ENCODE results near the gene CATSPERD. TPM values are rescaled to one million over a fixed set of nuclear protein-coding genes. Genes with fewer than 3 reads are reported as not detected.

Gene CATSPERD
- total RNA-seq, 4 donors from 2014 or later: not detected

- Histone ChIP-seq H3K27me3 (no peaks in the 10 kb centered on the region), H3K4me1 (peaks cover 0 to 9% (median 2%) of the 10 kb centered on the region in 4 donors), H3K36me3 (peaks cover 3 to 51% (median 21%) of the 10 kb centered on the region in 3 donors), H3K27ac (peak overlapping the region; percentile 94 to 98 (median 96)), H3K4me3 (peak overlapping the region; percentile 63 to 86 (median 78)), H3K9me3 (no peaks in the 10 kb centered on the region)
- DNase-seq (ENCODE audit: low spot score in 2 of 2): no peak
- TF ChIP-seq CTCF (IDR thresholded peaks at IDR 0.05) (no peak), POLR2A (IDR thresholded peaks at IDR 0.05) (no peak), EP300 (IDR thresholded peaks at IDR 0.05) (no peak)
- WGBS, 2 donors: 76 to 83% methylated on average over 26 of the region's 26 CpGs
Measured at GRCh38 chr19:5789886-5790558, 69.6 kb downstream of the CATSPERD start.

GRCh38 chr19:5790559-5791520 lies 70.4 kb downstream of the CATSPERD start, which contains the start of gene DUS3L:
Gene DUS3L (minus strand): TSS chr19:5791163. CDS start chr19:5791141, 22 bp downstream.
- DNase-seq (ENCODE audit: low spot score in 2 of 2): peak; percentile 92 to 94
- H3K36me3 ChIP-seq: peaks cover 3 to 42% (median 21%) of the 10 kb centered on the region in 3 donors
- peaks cover 0 to 9% (median 2%) of the 10 kb centered on the region in 4 donors for H3K4me1 ChIP-seq
- 13 to 20% methylated on average over 41 to 61 of the region's 72 CpGs for WGBS, 2 donors
- peak within 1 kb of the TSS; percentile 63 to 86 (median 78) for H3K4me3 ChIP-seq
- peak in 2 of 5 experiments; percentile 33 to 42 for TF ChIP-seq CTCF (IDR thresholded peaks at IDR 0.05)
- peak in 1 of 2 donors; percentile 62 for TF ChIP-seq POLR2A (IDR thresholded peaks at IDR 0.05)
- TF ChIP-seq EP300 (IDR thresholded peaks at IDR 0.05): peak; percentile 72 to 87
- H3K27me3 ChIP-seq: no peaks in the 10 kb centered on the region
- peak within 1 kb of the TSS; percentile 94 to 98 (median 96) for H3K27ac ChIP-seq
- H3K9me3 ChIP-seq: no peaks in the 10 kb centered on the region

- WGBS, 2 donors: 85 to 92% methylated on average over 18 of the region's 18 CpGs
- Histone ChIP-seq H3K4me3 (no peak overlapping the region), H3K27ac (no peak overlapping the region), H3K27me3 (no peaks in the 10 kb centered on the region), H3K36me3 (peaks cover 3 to 28% (median 10%) of the 10 kb centered on the region in 3 donors), H3K4me1 (peaks cover 0 to 9% (median 2%) of the 10 kb centered on the region in 4 donors), H3K9me3 (no peaks in the 10 kb centered on the region)
- no peak for DNase-seq (ENCODE audit: low spot score in 2 of 2)
- TF ChIP-seq CTCF (IDR thresholded peaks at IDR 0.05) (no peak), POLR2A (IDR thresholded peaks at IDR 0.05) (no peak), EP300 (IDR thresholded peaks at IDR 0.05) (no peak)
Measured at GRCh38 chr19:5792224-5792623, 71.8 kb downstream of the CATSPERD start.

- no peak for TF ChIP-seq POLR2A (IDR thresholded peaks at IDR 0.05)
- Histone ChIP-seq H3K9me3 (no peaks in the 10 kb centered on the region), H3K4me3 (no peak overlapping the region), H3K27me3 (no peaks in the 10 kb centered on the region), H3K4me1 (peaks cover 0 to 9% (median 2%) of the 10 kb centered on the region in 4 donors), H3K27ac (no peak overlapping the region), H3K36me3 (peaks cover 0 to 19% (median 3%) of the 10 kb centered on the region in 3 donors)
- 89 to 96% methylated on average over 3 of the region's 3 CpGs for WGBS, 2 donors
- DNase-seq (ENCODE audit: low spot score in 2 of 2): no peak
Measured at GRCh38 chr19:5793188-5793587, 72.8 kb downstream of the CATSPERD start.

GRCh38 chr19:5795382-5795919 lies 75.0 kb downstream of the CATSPERD start:
- no peak overlapping the region for H3K4me3 ChIP-seq
- no peaks in the 10 kb centered on the region for H3K9me3 ChIP-seq
- H3K27ac ChIP-seq: no peak overlapping the region
- H3K4me1 ChIP-seq: peaks cover 0 to 7% (median 1%) of the 10 kb centered on the region in 4 donors
- no peak for TF ChIP-seq POLR2A (IDR thresholded peaks at IDR 0.05)
- no peak for TF ChIP-seq EP300 (IDR thresholded peaks at IDR 0.05)
- 88 to 89% methylated on average over 7 of the region's 7 CpGs for WGBS, 2 donors
- no peaks in the 10 kb centered on the region for H3K36me3 ChIP-seq
- DNase-seq (ENCODE audit: low spot score in 2 of 2): no peak
- peaks cover 0 to 17% of the 10 kb centered on the region in 2 donors for H3K27me3 ChIP-seq
